ENCODE data around the gene MYEOV.

GRCh38 chr11:69270941-69271340 lies 23.0 kb upstream of the MYEOV start:
- TF ChIP-seq CTCF (conservative IDR thresholded peaks at IDR 0.05) = no peak
- no peak for TF ChIP-seq ZFX (IDR thresholded peaks at IDR 0.05)
